ENCODE results near the gene ODC1. TPM values are rescaled to one million over a fixed set of nuclear protein-coding genes. Genes with fewer than 3 reads are reported as not detected.

Gene ODC1
- total and polyA plus RNA-seq, 2 of the 4 experiments (the other 2 are of a cell fraction) = 117 to 204 TPM

DNA sequence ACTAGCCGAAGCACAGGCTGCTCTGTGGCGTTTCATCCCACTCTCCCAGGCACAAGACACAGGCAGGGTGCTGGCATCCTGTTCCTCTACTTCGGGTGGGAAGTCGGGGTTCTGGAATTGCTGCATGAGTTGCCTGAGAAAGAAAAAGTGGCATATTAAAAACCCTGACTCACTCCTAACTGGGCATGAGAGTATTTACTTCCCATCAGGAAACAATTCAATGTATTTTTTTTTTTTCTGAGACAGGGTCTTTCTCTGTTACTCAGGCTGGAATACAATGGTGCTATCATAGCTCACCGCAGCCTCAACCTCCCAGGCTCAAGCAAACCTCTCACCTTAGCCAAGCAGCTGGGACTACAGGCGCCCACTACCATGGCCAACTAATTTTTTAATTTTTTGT is 7.4 kb downstream of the ODC1 start:
- H3K9me1 ChIP-seq (ENCODE audit: insufficient read depth, low read length) = peaks cover 3% of the 10 kb centered on the region; the same call in 1 of the 2 replicates
- no peak for ATAC-seq (ENCODE audit: low read depth)
- peaks cover 35% of the 10 kb centered on the region for H3K36me3 ChIP-seq (ENCODE audit: control insufficient read depth, insufficient read depth, low read length)
- no peaks in the 10 kb centered on the region for H3K4me1 ChIP-seq (ENCODE audit: control insufficient read depth, insufficient read depth, low read length)
- POLR2A ChIA-PET (ENCODE audit: unreplicated experiment) = no interaction called here
- no peak overlapping the region for H2BK5ac ChIP-seq (ENCODE audit: low read depth, low read length, poor library complexity, severe bottlenecking)
- intact Hi-C loops (cut with micrococcal nuclease) (no loop called here), in situ Hi-C loops (cut with MboI; ENCODE audit: low sequenced_read_pairs) (no loop called here), dilution Hi-C loops (cut with HindIII; ENCODE audit: low sequenced_read_pairs, unreplicated experiment) (no loop called here)
- CTCF ChIA-PET = no interaction called here
- no peak overlapping the region for H4K5ac ChIP-seq (ENCODE audit: low read depth, low read length)
- no peak overlapping the region for H3K9ac ChIP-seq (ENCODE audit: low read depth, low read length)
- H3K4ac ChIP-seq (ENCODE audit: low read depth, low read length) = no peak overlapping the region
- WGBS, 2 experiments (ENCODE audit: extremely low coverage in 2 of 2, insufficient read length in 1 of 2) = 100% methylated on average over 1 of the region's 6 CpGs; no CpG with 5 or more reads in 1 of the 2 experiments
- H2BK15ac ChIP-seq (ENCODE audit: low read depth, low read length) = no peak overlapping the region
- no peak for DNase-seq
- no peak overlapping the region for H3K27ac ChIP-seq (ENCODE audit: insufficient read depth, low read length)
- peaks cover 12% of the 10 kb centered on the region; the same call in 1 of the 2 replicates for H4K20me1 ChIP-seq (ENCODE audit: insufficient read depth, low read length)
- H3K4me2 ChIP-seq (ENCODE audit: low read depth, low read length) = no peak overlapping the region
- H3K27me3 ChIP-seq (ENCODE audit: control insufficient read depth, insufficient read depth, low read length) = no peaks in the 10 kb centered on the region
- BruUV-seq (replicated peaks) = no TSS peak
- H2AK9ac ChIP-seq (replicated peaks; ENCODE audit: low read depth, low read length, poor library complexity) = no peak overlapping the region
- H2AK5ac ChIP-seq (ENCODE audit: low read depth, low read length) = no peak overlapping the region
- H3K56ac ChIP-seq (ENCODE audit: extremely low read depth, insufficient read depth, low read length) = no peak overlapping the region
- no peak overlapping the region for H3K4me3 ChIP-seq (ENCODE audit: insufficient read depth, low read depth, low read length)
- no peaks in the 10 kb centered on the region for H3K9me3 ChIP-seq (ENCODE audit: control insufficient read depth, insufficient read depth, low read length)
- H3K14ac ChIP-seq (replicated peaks; ENCODE audit: low read depth, low read length) = no peak overlapping the region
- H2BK20ac ChIP-seq (ENCODE audit: low read depth, low read length) = no peak overlapping the region
- peaks cover 14 to 22% of the 10 kb centered on the region in 2 experiments; a peak in 3 of 4 replicates for H3K79me1 ChIP-seq (ENCODE audit: low read depth in 1 of 2, low read length in 2 of 2)
- H2BK120ac ChIP-seq (ENCODE audit: low read depth, low read length) = no peak overlapping the region
- no peak overlapping the region for H3K18ac ChIP-seq (ENCODE audit: low read depth, low read length)
- no peak overlapping the region for H4K8ac ChIP-seq (ENCODE audit: low read depth in 2 of 2, low read length in 2 of 2)
- H4K91ac ChIP-seq (ENCODE audit: insufficient read depth, low read depth, low read length) = no peak overlapping the region
- no peak overlapping the region for H3K23ac ChIP-seq (ENCODE audit: low read depth, low read length)
- TF ChIP-seq RFX5 (IDR thresholded peaks at IDR 0.05; ENCODE audit: low read depth, low read length) (no peak), SMC3 (IDR thresholded peaks at IDR 0.05; ENCODE audit: low read depth, low read length) (no peak), FOS (IDR thresholded peaks at IDR 0.05; ENCODE audit: low read depth, low read length) (no peak), CTCF (conservative IDR thresholded peaks at IDR 0.05; ENCODE audit: low read depth, low read length) (no peak), MAZ (IDR thresholded peaks at IDR 0.05; ENCODE audit: borderline replicate concordance, low read depth, low read length) (no peak), NFE2L2 (IDR thresholded peaks at IDR 0.05; ENCODE audit: low read depth, low read length) (no peak), MXI1 (IDR thresholded peaks at IDR 0.05; ENCODE audit: borderline replicate concordance, low read depth, low read length) (no peak), BHLHE40 (IDR thresholded peaks at IDR 0.05; ENCODE audit: low read depth, low read length) (no peak), CHD1 (IDR thresholded peaks at IDR 0.05; ENCODE audit: low read depth, low read length) (no peak), RAD21 (IDR thresholded peaks at IDR 0.05; ENCODE audit: low read length) (no peak)
- H2AFZ ChIP-seq (replicated peaks; ENCODE audit: low read length, poor library complexity) = no peak overlapping the region

Measured in IMR-90 (cell line).